Memory B cell (primary cell): ENCODE data around the gene CCDC180.

Source experiments
- ATAC-seq: fragments of 150-1000 bp; cut with Tn5 transposase; 2 replicates; pipeline ENCODE4 v1.10.0; 2021; ENCODE audit warnings: low read depth, mild to moderate bottlenecking, moderate library complexity
- DNase-seq, 2 donors: peaks; one replicate each; pipeline ENCODE4 v3.0.0; 2022; ENCODE audit warnings: low spot score in 2 of 2
- H3K27ac Mint-ChIP-seq: one replicate; pipeline ENCODE4 v1.8.0; 2022; ENCODE audit warnings: mild to moderate bottlenecking, moderate library complexity, mixed read lengths
- H3K27me3 Mint-ChIP-seq: one replicate; pipeline ENCODE4 v1.8.0; 2022; ENCODE audit warnings: mixed read lengths
- H3K36me3 Mint-ChIP-seq: one replicate; pipeline ENCODE4 v1.8.0; 2022; ENCODE audit warnings: mild to moderate bottlenecking, mixed read lengths
- H3K4me1 Mint-ChIP-seq: one replicate; pipeline ENCODE4 v1.8.0; 2022; ENCODE audit warnings: mixed read lengths
- H3K4me3 Mint-ChIP-seq: one replicate; pipeline ENCODE4 v1.8.0; 2022; ENCODE audit warnings: mild to moderate bottlenecking, moderate library complexity, mixed read lengths
- H3K9me3 Mint-ChIP-seq: one replicate; pipeline ENCODE4 v1.8.0; 2022; ENCODE audit warnings: mixed read lengths

Gene CCDC180

DNA sequence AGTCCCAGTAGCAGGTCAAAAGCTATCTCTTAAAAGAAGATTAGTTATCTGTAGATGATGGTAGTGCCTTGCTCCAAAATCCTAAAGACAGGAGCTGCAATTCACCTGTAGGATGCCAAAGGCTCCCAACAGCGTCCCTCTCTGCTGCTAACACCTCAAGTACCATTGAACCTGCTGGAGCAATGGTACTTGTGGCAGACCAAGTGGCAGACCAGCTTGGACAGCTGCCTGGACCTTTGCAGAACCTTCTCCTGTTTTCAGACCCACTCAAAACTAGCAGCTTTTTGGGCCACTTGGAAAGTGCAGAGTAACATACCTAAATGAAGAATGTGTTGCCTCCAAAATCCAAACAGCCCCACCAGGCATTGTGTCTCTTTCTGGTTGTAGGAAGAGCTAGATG, 6.9 kb upstream of the CCDC180 start:
- no peaks in the 10 kb centered on the region for H3K4me1 Mint-ChIP-seq
- ATAC-seq, result no peak

GRCh38 chr9:97301974-97302373, 5.5 kb upstream of the CCDC180 start:
- H3K36me3 Mint-ChIP-seq, result peaks cover 8% of the 10 kb centered on the region
- no peak overlapping the region for H3K4me3 Mint-ChIP-seq
- peaks cover 8% of the 10 kb centered on the region for H3K9me3 Mint-ChIP-seq
- ATAC-seq (no peak), DNase-seq (no peak)
- no peaks in the 10 kb centered on the region for H3K4me1 Mint-ChIP-seq
- no peaks in the 10 kb centered on the region for H3K27me3 Mint-ChIP-seq
- H3K27ac Mint-ChIP-seq, result no peak overlapping the region

More for the DNA sequence above, 6.9 kb upstream of the CCDC180 start:
- H3K27me3 Mint-ChIP-seq, result no peaks in the 10 kb centered on the region
- no peak for DNase-seq
- H3K4me3 Mint-ChIP-seq, result no peak overlapping the region
- H3K9me3 Mint-ChIP-seq, result peaks cover 8% of the 10 kb centered on the region
- no peak overlapping the region for H3K27ac Mint-ChIP-seq
- peaks cover 12% of the 10 kb centered on the region for H3K36me3 Mint-ChIP-seq

- ATAC-seq, result no peak
- Mint-ChIP-seq H3K27me3 (no peaks in the 10 kb centered on the region), H3K4me1 (no peaks in the 10 kb centered on the region), H3K9me3 (peaks cover 4% of the 10 kb centered on the region), H3K27ac (no peak overlapping the region), H3K4me3 (no peak overlapping the region), H3K36me3 (peaks cover 3% of the 10 kb centered on the region)
- DNase-seq, result no peak
Measured at GRCh38 chr9:97304586-97304985, 2.9 kb upstream of the CCDC180 start.

DNA sequence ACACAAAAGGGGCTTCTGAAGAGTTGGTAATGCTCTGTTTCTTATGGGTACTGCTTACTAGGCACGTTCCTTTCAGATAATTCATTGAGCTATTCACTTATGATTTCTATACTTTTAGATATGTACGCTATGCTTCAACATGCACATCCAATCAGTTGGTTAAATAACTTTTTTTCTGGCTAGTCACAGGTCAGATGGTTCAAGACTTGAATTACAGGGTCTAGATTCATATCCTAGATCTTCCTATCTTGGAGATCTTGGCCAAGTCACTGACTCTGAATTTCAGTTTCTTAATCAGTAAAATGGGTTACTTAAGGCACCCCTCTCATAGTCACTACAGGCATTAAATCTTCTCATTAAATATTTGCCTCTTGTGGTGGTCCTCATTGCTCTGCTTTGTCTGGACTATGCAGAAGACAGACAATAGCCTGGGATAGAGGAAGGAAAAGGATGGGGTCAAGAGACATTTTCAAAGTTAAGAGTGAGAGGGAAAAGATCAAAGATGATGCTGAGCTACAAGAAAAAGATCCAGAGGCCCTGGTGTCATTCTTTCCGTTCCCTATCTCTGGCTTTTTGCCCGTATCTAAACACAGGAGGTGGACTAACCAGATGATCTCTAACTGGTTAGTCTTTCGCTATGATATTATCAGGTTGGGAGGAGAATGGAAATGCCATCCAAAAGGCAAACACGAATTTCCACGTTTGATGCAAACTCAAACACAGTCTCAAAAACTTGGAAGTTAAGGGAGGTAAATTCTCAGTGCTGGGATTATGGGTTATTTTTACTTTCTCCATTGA, 1.8 kb upstream of the CCDC180 start:
- ATAC-seq, result no peak
- H3K27ac Mint-ChIP-seq, result no peak overlapping the region
- H3K4me1 Mint-ChIP-seq, result no peaks in the 10 kb centered on the region
- H3K27me3 Mint-ChIP-seq, result no peaks in the 10 kb centered on the region
- DNase-seq, result no peak
- H3K36me3 Mint-ChIP-seq, result peaks cover 3% of the 10 kb centered on the region
- H3K9me3 Mint-ChIP-seq, result peaks cover 4% of the 10 kb centered on the region
- H3K4me3 Mint-ChIP-seq, result no peak overlapping the region

DNA sequence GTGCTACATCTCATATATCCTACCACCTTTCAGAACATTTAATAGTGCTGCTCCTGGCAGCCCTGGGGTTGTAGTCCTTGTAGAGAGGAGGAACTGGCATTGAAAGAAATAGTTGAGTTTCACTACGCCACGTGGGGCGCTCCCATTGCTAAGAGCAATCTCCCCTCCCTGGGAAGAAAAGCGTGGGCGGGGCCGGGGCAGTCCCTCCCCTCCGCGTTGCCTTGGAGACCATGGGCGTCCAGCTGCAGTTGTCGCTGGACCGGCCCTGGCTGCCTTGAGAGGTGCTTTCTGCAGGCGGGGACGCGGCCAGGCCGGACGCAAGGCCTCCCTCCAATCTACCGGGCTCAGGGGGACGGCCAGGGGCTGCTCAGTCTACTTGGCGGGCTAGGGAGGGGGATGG, 368 bp upstream of the CCDC180 start:
- no peak for ATAC-seq
- Mint-ChIP-seq H3K36me3 (peaks cover 5% of the 10 kb centered on the region), H3K27me3 (no peaks in the 10 kb centered on the region), H3K9me3 (peaks cover 2% of the 10 kb centered on the region), H3K27ac (no peak overlapping the region), H3K4me3 (no peak overlapping the region), H3K4me1 (no peaks in the 10 kb centered on the region)
- DNase-seq, result no peak

- Mint-ChIP-seq H3K27me3 (no peaks in the 10 kb centered on the region), H3K9me3 (no peaks in the 10 kb centered on the region), H3K4me3 (no peak overlapping the region), H3K27ac (no peak overlapping the region), H3K36me3 (peaks cover 10% of the 10 kb centered on the region), H3K4me1 (no peaks in the 10 kb centered on the region)
- ATAC-seq (no peak), DNase-seq (no peak)
Measured at GRCh38 chr9:97309260-97309659, 1.8 kb downstream of the CCDC180 start.

DNA sequence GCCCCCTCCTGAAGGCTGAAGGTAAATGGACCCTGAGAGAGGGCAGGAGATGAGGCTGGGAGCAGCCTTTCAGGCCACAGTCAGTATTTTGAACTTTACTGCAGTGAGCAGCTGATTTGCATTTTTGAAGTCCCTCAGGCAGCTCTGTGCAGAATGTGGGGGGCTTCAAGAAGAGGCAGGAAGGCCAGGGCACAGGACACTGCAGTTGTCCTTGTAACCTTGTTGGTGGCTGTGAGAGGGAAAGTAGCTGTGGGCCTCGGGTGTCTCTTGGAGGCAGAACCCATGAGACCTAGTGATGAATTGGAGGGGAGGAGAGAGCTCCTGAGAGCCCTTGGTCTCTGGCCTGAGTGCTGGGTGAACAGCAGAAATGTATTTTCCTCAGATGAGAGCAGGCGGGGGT, 2.6 kb downstream of the CCDC180 start:
- Mint-ChIP-seq H3K4me3 (no peak overlapping the region), H3K4me1 (no peaks in the 10 kb centered on the region), H3K27ac (no peak overlapping the region), H3K36me3 (peaks cover 12% of the 10 kb centered on the region), H3K9me3 (no peaks in the 10 kb centered on the region), H3K27me3 (no peaks in the 10 kb centered on the region)
- no peak for ATAC-seq
- DNase-seq, result no peak

- no peak for DNase-seq
- no peaks in the 10 kb centered on the region for H3K27me3 Mint-ChIP-seq
- no peak overlapping the region for H3K4me3 Mint-ChIP-seq
- H3K36me3 Mint-ChIP-seq, result peaks cover 19% of the 10 kb centered on the region
- no peaks in the 10 kb centered on the region for H3K4me1 Mint-ChIP-seq
- no peaks in the 10 kb centered on the region for H3K9me3 Mint-ChIP-seq
- H3K27ac Mint-ChIP-seq, result no peak overlapping the region
- no peak for ATAC-seq
Measured at GRCh38 chr9:97310896-97311295, 3.4 kb downstream of the CCDC180 start.

GRCh38 chr9:97311798-97312500, 4.5 kb downstream of the CCDC180 start:
- no peak for ATAC-seq
- Mint-ChIP-seq H3K9me3 (no peaks in the 10 kb centered on the region), H3K4me3 (no peak overlapping the region), H3K27ac (no peak overlapping the region), H3K4me1 (no peaks in the 10 kb centered on the region), H3K27me3 (no peaks in the 10 kb centered on the region), H3K36me3 (peaks cover 23% of the 10 kb centered on the region)
- DNase-seq, result no peak

GRCh38 chr9:97312556-97312955, 5.1 kb downstream of the CCDC180 start:
- H3K4me1 Mint-ChIP-seq, result no peaks in the 10 kb centered on the region
- no peak overlapping the region for H3K27ac Mint-ChIP-seq
- peaks cover 24% of the 10 kb centered on the region for H3K36me3 Mint-ChIP-seq
- H3K27me3 Mint-ChIP-seq, result no peaks in the 10 kb centered on the region
- DNase-seq, result no peak
- no peaks in the 10 kb centered on the region for H3K9me3 Mint-ChIP-seq
- ATAC-seq, result no peak
- no peak overlapping the region for H3K4me3 Mint-ChIP-seq

GRCh38 chr9:97313243-97313642, 5.8 kb downstream of the CCDC180 start:
- no peak overlapping the region for H3K4me3 Mint-ChIP-seq
- no peaks in the 10 kb centered on the region for H3K9me3 Mint-ChIP-seq
- H3K4me1 Mint-ChIP-seq, result no peaks in the 10 kb centered on the region
- peaks cover 28% of the 10 kb centered on the region for H3K36me3 Mint-ChIP-seq
- no peak overlapping the region for H3K27ac Mint-ChIP-seq
- ATAC-seq (no peak), DNase-seq (no peak)
- H3K27me3 Mint-ChIP-seq, result no peaks in the 10 kb centered on the region

DNA sequence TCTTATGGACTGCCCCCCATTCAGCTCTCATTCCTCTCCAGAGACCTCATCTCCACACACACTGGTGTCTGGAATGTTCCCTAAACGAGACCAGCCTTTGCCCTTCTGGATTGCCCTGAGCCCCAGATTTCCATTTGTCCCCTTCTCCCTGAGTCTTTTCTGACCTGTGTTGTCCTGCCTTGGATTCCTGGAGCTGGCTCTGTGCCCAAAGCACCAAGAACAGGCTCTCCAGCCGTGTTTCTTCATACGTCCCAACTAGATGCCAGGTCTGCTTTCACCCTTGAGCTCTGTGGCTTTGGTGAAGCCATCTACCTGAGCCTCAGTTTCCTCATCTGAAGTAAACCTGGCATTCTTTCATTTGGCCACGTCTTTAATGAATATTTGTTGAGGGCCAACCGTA, 6.3 kb downstream of the CCDC180 start:
- ATAC-seq (no peak), DNase-seq (no peak)
- Mint-ChIP-seq H3K27ac (no peak overlapping the region), H3K27me3 (no peaks in the 10 kb centered on the region), H3K9me3 (no peaks in the 10 kb centered on the region), H3K4me1 (no peaks in the 10 kb centered on the region), H3K4me3 (no peak overlapping the region), H3K36me3 (peaks cover 28% of the 10 kb centered on the region)

DNA sequence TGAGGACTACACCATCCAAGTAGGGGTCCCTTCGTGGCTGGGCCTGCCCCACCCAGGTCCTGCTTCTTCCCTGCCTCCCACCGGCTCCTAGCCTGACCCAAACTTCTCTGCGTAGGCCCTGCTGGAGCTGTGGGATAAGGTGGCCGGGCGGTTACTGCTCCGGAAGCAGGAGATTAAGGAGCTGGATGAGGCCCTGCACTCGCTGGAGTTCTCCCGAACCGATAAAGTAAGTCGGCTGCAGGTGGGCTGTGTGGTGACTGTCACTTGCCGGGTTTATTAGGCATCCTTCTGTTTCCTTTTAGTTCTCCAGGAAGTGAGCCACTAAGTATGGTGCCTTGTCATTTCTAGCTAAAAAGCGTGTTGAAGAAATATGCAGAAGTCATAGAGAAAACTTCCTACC, 7.0 kb downstream of the CCDC180 start:
- H3K9me3 Mint-ChIP-seq, result no peaks in the 10 kb centered on the region
- H3K27ac Mint-ChIP-seq, result no peak overlapping the region
- no peaks in the 10 kb centered on the region for H3K27me3 Mint-ChIP-seq
- no peak overlapping the region for H3K4me3 Mint-ChIP-seq
- no peak for ATAC-seq
- no peak for DNase-seq
- no peaks in the 10 kb centered on the region for H3K4me1 Mint-ChIP-seq
- peaks cover 30% of the 10 kb centered on the region for H3K36me3 Mint-ChIP-seq

DNA sequence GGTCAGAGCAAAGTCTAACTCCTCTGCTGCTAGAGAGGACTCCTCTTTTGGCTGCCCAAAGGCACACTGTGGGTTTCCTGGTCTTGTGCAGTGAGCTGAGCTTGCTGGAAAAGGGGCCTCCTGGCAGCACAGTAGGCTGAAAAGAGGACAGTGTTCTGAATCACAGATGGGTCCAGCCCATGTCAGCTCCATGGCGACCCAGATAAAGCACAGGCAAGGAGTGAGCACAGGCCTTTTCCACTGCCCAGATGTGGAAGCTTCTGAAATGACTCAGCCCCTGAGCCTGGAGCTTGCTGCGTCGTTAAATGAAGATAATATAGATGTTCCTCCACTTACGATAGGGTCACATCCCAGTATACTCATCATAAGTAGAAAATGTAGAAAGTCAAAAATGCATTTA, 8.1 kb downstream of the CCDC180 start:
- Mint-ChIP-seq H3K9me3 (no peaks in the 10 kb centered on the region), H3K36me3 (peaks cover 31% of the 10 kb centered on the region), H3K4me3 (no peak overlapping the region), H3K27me3 (no peaks in the 10 kb centered on the region), H3K27ac (no peak overlapping the region), H3K4me1 (no peaks in the 10 kb centered on the region)
- DNase-seq (no peak), ATAC-seq (no peak)

GRCh38 chr9:97316904-97317303, 9.4 kb downstream of the CCDC180 start:
- Mint-ChIP-seq H3K4me3 (no peak overlapping the region), H3K27ac (no peak overlapping the region), H3K9me3 (no peaks in the 10 kb centered on the region), H3K36me3 (peaks cover 32% of the 10 kb centered on the region), H3K27me3 (no peaks in the 10 kb centered on the region), H3K4me1 (no peaks in the 10 kb centered on the region)
- DNase-seq (no peak), ATAC-seq (no peak)
